Glomerular visceral epithelial cell (primary cell): ENCODE data around the gene GPR37.

Source experiments
- DNase-seq: peaks from one replicate; pipeline ENCODE4 v3.0.0-alpha.2; 2016; ENCODE audit errors: extremely low spot score

The GPR37 gene, protein sequence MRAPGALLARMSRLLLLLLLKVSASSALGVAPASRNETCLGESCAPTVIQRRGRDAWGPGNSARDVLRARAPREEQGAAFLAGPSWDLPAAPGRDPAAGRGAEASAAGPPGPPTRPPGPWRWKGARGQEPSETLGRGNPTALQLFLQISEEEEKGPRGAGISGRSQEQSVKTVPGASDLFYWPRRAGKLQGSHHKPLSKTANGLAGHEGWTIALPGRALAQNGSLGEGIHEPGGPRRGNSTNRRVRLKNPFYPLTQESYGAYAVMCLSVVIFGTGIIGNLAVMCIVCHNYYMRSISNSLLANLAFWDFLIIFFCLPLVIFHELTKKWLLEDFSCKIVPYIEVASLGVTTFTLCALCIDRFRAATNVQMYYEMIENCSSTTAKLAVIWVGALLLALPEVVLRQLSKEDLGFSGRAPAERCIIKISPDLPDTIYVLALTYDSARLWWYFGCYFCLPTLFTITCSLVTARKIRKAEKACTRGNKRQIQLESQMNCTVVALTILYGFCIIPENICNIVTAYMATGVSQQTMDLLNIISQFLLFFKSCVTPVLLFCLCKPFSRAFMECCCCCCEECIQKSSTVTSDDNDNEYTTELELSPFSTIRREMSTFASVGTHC

DNA sequence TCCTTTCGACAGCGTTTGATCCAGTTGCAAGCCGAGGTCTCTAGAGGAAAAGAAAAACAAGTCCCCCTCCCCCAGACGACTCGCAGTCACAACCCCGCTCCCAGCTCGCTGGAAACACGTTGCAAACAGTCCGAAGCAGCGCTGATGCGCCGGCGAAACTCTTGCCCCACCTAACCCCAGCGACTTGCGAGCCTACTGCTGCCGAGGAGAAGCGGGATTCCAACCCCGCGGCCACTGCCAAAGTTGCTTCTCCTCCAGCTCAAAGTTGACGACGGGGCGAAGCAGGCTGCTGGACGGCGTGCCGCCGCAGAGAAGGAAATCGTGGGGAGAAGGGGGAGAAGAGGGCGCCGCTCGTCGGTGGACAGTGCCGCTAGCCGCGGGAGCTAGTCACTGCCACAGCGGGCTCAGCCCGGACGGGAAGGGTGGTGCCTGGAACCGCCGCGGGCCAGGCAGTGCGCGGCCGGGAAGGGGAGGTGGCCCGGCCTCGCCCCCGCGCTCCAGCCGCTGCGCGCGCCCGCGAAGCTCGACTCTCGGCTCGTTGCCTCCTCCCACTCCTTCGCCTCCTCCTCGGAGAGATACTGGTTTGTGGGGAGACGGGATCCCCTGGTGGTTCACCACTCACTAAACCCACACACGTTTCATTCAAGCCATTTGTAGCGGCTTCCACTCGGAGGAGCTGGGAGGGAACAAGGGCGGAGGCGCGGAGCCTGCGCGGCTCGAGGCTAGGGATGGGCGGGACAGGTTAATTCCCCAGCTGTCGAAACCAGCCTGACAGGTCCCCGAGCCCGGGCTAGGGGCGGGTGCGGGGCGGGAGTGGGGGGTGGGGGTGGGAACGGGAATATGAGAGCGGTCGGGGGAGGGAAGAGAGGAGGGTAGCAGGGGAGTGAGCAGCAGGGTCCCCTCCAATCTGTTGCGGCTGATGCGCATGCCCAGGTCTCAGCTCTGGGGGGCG, at the start of gene GPR37:
Gene GPR37, minus strand, starts transcription at position 392 of the 952 bp plus-strand sequence. CDS start 816 bp downstream, outside the sequence.
- DNase-seq, result peak; percentile 81

DNA sequence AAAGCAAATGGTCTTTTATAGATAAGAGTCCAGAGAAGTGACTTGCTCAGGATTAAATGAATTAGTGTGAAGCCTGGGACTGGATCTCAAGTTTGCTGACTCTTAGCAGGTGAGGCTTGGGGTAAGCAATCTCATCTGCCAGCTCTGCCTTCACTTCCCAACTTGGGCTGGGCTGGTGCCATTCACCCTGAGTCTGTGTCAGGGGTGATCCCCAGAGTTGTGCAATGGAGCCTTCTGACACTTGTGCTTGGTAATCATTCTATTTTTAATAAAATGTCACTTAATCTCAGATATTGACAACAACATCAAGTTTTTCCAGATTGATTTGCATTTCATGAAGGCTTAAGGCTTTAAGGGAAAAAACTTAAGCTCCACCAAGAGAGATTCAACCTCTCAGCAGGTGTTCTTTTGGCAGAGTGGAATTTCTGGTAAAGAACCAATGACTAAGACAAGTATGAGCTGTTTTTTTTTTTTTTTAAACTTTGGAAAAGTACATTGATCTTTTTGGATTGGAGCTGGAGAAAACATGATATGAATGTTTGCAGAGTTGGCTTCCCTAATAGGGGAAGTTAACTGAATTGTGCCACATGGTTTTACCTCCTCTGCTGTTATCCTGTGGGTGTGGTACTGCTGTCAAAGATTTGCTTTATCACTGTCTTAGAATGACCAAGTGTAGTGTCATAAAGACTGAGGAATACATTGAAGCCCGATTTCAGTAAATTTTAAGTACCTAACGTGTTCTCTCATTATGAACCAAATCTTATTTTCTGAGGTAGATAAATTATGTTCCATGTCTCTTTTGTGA, 48.6 kb upstream of the GPR37 start:
- no peak for DNase-seq

DNA sequence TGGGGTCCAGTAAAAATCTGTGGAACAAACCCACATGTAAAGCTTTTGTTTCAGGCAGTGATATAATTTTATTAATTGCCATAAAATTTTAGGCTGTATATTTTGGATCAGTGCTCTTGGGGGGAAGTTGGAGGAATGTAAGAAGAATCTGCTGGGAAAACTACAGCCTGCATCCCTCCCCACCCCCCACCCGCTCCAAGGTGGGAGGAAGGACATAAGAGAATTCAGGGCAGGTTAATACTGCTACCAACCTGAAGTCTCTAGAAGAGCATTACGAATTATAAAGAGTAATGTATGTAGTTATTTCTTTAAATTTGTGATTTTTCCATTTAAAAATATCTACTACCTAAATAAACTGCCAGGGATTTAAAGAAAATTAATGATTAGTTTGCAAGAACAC, 47.2 kb upstream of the GPR37 start:
- no peak for DNase-seq

DNA sequence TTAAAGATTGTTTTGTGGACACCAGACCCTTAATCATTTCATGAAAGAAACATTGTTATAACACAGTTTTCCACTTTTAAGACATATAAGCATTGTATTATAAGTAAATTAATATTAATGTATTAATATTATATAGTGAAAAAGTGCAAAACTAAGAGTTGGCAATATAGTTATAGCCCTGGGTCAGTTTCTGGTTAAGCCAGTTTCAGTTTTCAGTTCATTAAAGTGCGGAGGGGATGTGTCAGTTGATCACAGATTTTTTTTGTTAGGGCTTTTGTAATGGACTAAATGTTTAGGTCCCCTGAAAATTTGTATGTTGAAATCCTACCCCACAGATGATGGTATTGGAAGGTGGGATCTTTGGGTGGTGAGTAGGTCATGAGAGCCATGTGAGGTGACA, 45.7 kb upstream of the GPR37 start:
- DNase-seq, result no peak

DNA sequence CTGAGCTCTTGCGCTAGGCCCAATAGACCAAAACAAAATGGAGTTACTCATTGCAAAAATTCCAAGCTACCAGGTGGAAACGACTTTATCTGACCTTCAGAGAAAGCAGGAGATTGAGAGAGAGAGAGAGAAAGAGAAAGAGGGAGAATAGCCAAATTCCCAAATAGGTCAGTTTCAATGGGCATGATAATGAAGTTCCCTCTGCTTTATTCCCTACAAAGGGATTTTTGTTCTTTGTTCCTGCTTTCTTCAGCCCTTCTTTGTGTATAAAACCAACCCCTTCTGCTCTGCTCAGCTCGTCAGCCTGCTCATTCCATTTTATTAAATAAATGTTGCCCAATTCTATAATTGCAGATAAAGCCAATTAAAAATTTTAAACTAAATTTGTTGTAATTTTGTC, 45.0 kb upstream of the GPR37 start:
- no peak for DNase-seq

DNA sequence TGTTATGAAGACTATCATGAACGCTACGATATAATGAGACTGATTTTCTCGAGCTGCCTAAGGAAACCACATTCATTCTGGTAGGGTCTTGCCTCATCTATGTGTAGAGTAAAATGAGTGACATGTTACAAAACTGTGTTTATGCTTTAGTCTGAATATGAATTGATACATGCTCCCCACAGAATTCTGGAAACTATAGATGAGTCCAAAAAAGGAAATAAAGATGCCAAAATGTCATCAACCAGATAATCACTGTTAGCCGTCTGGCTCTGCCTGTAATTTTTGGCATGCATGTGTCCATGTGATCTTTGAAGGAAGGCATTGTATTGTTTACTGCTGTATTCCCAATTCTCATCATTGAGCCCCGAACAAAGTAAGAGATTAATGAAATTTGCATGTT, 42.6 kb upstream of the GPR37 start:
- no peak for DNase-seq

- no peak for DNase-seq
These were observed 35.8 kb upstream of the GPR37 start for GRCh38 chr7:124801330-124801895.

- no peak for DNase-seq
These were observed 34.8 kb upstream of the GPR37 start for GRCh38 chr7:124800386-124800785.

GRCh38 chr7:124799448-124799847, 33.9 kb upstream of the GPR37 start:
- no peak for DNase-seq

DNA sequence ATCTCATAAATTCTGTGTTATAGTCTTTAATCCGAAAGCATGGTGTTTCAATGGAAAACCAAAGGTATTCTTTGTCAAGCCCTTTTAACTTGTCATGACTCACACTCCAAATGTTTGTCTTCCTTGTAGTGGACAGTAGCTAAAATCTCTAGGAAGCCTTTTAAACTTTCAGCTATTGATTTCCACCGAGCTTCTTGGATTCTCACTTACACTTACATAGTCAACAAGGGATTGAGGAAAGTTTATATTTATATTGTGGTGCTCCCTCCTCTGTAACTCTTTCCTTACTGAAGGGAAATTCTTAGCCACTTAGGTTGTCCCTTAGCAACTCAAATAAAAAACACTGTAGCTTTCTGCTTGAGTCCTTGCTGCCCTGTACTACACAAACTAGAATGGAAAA, 31.2 kb upstream of the GPR37 start:
- DNase-seq, result no peak

DNA sequence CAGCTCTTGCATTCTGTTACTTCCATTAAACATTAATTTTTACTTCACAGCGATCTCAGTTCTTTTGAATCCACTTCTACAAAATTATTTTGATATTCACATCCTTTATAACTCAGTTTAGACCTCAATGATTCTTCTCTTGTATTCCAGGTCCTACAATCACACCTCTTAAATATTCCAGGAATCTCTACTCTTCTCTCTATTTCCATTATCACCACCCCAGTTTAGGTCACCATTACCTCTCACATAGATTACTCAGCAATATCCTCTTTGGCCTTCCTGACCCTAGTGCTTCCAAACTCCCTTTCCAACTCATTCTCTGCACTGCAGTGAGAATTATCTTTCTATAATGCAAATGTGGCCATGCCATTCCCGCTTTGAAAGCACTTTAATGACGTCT, 27.1 kb upstream of the GPR37 start:
- no peak for DNase-seq

DNA sequence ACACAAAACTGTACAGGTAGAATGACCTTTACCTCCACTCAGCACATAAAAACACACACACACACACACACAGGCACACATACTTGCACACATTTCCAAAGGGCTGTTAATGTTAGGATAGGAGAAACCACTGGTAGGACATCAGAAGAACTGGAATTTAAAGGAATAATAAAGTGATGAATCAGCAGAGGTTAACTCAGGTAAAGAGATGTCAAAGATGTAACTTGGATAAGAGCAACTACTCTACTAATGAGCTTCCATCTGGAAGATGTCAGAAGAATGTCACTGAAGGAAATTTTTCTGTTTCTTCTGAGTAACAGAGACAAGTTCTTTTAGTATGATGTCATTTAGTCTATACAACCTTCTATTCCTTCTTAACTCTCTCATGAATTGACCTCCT, 26.4 kb upstream of the GPR37 start:
- DNase-seq, result peak; percentile 3

DNA sequence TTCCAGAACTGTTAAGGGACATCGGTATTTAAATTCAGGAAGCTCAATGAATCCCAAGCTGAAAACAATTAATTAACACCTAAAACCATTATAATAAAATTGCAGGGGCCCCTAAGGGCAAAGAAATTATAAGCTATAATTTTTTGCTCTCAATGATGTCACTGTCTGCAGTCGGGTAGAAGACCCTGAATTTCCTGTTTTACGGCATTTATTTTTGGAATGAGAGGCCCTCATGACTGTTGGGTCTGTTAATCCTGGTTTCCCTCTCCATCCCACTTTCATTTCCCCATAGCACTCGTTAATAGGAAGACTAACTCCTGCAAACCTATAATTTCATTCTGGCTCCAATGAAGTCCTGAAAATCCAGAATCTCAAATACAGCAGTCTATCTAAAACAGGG, 25.8 kb upstream of the GPR37 start:
- DNase-seq, result no peak

DNA sequence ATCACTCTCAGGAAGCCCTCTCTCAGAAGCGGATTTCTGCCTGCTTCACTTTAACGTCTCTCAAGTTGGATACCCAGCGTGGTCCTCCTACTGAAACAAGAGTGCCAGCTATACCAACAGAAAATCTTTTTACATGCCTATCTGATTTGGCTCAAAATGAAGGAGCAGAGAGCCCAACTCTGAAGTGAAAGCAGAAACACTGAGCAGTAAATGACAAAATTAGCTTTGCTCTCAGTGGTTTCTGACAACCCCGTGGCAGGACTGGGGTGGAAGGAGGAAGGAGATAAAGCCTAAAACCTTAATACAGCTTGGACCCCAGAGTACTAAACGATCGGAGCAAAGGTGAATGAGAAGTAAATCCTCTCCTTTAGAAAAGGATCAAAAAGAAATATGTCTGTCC, 25.1 kb upstream of the GPR37 start:
- DNase-seq, result no peak

GRCh38 chr7:124785994-124786393, 20.4 kb upstream of the GPR37 start:
- DNase-seq, result no peak

DNA sequence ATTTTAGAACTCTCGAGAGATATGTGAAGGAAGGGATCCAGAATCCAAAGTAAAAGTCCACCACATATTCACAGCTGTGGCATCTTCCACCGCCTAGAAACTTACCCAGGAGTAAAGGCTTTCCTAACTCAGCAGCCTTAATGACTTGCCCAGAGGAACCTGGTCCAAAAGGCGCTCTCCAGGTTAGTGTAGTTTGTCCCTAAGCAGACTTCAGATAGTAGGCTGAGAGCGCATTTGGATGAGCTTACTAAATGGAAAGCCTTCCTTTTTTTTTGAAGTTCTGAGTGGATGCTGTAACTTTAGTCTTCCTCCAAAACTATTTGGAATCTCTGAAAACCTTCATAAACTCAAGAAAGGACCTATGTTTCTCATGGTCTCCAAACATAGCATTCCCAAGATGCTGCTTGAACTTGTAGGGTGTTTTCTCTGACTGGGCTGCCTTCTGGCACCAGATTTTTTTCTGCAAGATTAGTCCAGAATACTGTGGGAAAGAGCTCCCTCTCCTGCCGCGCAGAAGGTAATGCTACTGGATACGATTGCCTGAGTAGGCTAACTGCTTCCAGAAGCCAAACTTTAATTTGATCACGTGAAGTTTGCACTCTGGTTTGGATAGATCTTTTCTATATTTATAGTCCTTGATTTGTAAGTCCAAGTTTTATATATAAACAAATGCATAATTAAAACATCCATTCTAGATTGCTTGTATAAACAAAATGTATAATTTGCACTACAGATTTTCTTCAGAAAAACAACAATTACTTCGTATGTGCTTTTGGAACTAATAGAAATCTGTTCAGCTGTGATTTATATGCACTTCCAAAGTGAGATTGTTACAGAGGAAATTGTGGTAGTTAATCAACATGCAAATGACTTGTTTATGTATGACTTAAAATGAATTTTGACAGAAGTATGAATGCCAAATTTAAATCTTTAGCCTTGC, 19.6 kb upstream of the GPR37 start:
- DNase-seq, result peak; percentile 62

GRCh38 chr7:124783271-124783670, 17.7 kb upstream of the GPR37 start:
- no peak for DNase-seq

GRCh38 chr7:124781907-124782734, 16.5 kb upstream of the GPR37 start:
- no peak for DNase-seq

- DNase-seq, result no peak
These were observed 15.8 kb upstream of the GPR37 start for GRCh38 chr7:124781418-124781817.
